HG03139 (cell line): ENCODE data around the gene PLEKHG4B.

Experiments
- ATAC-seq: cut with Tn5 transposase; IDR thresholded peaks from one replicate; pipeline ENCODE4 v1.9.1; 2021; ENCODE audit not compliant: unreplicated experiment

The PLEKHG4B gene

DNA sequence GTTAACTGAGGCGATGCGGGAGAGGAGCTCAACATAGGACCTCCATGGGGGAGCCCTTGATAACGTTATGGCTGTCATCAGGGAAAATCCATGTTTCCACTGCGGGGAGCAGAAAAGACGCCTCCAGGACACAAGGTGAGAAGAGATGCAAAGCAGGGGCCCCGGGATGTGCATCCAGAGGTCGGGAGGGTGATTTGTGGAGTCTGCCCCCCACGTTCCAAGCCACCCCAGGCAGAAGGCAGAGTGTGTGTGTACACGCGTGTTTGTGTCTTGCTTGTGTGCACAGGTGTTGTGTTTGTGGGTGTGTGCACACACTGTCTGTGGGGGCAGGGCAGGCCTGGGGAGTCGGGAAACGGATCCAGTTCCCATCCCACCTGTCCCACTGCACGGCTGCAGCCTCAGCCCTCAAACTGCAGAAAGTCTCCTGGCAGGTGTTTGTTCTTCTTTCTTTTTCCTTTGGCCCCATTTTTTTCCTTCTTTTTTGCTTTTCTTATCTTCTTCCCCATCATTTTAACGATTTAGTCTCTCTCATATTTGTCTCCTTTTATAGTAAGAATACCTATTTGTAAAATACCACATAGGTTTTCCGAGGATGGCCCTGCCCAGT lies 17.4 kb upstream of the PLEKHG4B start:
- ATAC-seq, result no peak

DNA sequence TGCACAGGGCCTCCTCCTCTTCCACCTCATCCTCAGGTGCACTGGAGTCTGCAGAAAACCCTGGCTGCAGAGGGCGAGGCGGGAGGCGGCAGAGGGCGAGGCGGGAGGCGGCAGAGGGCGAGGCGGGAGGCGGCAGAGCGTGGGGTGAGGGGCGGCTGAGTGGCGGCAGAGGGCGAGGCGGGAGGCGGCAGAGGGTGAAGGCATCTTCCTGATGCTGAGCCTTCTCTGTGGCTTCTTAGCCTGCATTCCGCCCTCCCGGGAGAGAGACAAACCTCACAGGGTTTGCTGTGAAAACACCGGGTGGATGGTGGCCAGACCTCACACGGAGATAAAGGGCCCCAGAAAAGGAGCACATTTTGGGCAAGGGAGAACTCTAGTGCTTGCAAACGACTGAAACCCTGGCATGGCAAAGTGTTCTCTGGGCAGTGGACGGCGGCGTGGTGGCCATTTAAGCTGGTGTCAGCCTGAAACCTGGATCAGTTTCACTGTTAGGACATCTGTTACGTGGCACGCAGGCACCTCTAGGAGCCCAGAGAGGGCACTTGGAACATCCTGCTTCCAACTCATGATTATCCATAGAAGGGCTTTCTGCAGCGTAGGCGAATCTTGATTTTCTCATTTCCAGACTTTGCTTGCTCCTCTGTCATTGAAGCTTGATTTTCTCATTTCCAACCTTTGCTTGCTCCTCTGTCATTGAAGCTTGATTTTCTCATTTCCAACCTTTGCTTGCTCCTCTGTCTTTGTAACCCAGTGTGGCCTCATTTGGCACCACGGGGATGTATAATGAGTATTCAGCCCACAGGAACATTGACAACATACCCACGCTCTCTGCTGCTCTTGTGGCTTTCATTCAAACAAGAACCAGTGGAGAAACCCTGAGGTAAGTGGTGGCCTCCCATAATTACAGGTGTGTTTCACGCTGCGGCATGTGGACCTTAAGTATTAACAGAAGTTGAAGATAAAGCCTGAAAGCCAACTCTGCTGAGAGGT lies 16.3 kb upstream of the PLEKHG4B start:
- ATAC-seq, result no peak

DNA sequence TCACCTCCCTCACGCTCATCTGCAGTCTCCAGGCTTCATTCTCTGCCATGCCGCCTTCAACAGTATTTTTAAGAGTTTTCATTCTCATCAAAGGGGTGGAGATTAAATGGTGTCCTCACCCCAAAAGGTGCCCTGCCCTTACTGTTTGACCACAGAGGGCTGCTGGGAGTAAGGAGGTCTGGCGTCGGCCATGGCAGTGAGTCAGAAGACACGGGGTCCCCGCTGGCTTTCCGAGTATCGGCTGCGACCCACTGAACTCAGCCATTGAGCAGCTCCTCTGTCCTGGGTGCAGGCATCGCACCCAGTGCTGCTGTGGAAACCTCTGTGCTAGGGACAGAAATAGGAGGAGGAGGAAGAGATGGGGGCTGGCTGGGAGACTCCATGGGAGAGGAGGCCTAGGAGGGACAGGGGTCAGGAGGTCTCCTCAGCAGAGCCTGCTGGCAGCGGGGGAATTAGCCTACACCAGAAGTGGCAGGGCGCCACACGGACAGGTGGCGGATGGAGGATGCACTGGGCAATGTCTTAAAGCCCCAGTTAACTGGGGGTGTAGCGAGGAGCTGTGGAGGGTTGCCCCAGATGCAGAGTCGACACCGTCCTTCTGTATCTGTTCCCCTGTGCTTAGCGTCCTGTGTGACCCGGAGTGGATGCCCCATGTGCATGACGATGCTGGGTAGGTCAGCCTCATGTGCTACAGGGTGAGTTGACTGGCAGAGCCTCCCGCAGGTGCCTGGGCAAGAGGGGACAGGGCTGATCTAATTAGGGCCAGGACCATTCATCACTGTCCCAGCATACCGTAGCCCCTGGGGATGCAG lies 15.4 kb upstream of the PLEKHG4B start:
- ATAC-seq, result no peak

DNA sequence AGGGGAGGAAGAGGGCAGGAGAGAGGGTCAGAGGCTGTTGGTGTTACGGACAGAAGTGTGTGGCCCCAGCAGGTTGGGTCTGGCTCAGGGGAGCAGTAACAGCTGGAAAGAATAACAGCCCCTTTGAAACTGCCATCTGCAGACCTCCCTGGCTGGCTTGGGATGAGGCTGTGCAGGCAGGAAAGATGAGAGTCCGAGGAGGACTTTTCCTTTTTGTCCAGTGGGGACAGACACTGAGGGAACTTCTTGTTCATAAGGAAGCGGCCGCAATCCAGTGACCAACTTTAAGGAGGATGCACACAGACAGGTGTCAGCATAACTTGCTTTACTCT lies 14.8 kb upstream of the PLEKHG4B start:
- ATAC-seq, result no peak

DNA sequence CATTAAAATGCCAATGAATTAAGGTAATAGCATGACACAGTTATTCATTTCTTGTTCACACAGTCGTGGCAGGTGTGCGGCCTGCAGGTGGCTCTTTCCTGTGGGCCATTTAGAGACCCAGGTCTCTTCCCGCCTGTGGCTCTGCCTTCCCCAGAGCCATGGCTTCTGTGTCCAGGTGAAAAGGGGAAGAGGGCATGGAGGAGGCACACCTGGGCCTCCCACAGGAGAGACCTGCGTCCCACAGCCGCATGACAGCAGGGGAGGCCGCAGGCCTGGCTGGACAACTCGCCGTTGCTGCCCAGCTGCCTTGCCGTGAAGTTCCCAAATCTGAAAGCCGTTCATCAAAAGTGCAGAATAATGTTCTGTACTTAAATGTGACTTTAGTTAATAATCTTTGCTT lies 14.4 kb upstream of the PLEKHG4B start:
- ATAC-seq, result no peak

DNA sequence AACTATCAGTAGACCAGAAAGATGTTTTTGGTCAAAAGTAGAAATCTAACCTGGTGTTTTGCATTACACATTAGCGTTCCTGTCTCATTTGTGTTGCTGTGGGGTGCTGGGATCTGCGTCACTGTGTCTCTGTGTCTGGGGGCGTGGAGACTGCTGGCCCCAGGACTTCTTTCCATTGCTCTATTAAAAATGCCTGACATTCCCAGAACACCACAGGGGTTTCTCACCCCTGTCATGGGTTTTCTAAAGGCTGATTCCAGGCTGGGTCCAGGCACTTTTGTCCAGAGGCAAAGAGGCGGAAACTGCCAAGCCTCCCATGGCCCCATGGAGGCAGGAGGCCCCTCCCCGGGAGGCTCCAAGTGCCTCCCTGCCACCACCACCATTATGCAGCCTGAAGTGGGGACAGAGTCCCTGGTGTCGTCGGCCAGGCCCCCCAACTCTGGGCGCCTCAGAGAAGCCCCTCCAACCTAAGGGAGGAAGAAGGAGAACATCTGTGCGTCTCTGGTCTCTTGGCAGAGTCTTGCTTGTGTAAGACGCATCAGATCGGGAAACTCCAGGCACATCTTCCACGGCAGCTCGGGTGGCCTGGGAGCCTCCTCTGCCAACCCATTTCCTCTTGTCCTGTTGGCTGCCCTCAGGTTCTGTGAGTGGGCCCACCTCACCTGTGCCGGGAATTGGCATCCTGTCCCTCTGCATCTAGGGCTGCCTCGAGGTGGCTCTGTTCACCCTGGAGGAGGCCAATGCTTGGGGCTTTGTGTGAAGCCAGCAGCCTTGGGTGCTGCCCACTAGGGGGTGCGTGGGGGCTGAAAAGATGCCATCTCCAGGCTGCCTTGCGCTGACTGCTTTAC lies 13.8 kb upstream of the PLEKHG4B start:
- ATAC-seq, result no peak

DNA sequence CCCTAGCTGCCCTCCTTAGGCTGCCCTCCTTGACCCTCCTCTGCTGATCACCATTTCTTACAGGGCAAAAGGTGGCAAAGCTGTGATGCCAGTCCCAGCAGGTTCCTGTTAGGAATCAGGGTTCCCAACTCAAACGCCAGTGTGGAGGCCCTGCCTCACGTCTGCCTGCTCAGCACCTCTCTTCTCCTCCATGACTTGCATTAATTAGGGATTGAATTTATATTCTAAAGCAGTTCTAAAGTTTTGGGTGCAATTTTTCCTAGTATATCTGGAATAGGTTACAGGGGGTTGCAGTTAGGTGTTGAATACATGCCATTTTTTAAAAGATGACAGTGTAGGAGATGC lies 13.2 kb upstream of the PLEKHG4B start:
- ATAC-seq, result no peak

DNA sequence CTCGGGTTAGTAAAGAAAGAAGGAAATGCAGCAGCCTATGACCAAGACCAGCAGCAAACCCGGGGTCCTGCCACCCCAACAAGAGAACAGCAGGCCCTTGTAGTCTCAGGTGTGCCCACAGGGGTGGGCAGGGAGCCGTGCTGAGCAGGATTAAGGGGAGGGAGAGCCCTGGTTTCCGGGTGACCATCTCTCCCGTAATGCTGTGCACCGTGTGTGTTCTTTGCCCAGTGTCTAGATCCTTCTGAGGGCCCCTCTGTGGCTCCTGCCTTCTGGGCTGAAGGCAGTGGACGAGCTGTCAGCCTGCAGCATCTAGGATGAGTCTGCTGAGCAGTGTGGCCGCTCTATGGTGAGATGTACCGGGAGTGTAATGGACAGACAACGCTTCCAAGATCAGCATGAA lies 12.7 kb upstream of the PLEKHG4B start:
- ATAC-seq, result no peak

DNA sequence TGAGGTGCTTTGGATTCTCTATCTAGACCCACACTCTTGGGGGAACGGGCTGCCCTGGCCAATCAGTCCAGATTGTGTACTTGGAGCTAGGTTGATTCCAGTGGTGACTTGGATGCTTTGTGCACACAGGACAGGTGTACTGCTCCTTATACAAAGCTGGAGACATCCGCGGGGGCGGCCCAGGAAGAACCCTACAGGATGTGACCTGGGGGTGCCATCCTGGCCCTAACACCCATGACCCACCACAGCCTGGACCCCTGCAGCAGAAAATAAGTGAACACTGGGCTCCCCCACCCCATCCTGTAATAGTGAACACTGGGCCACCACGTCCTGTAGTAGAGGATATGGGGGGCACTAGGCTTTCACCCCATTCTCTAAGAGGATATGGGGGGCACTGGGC lies 12.1 kb upstream of the PLEKHG4B start:
- ATAC-seq, result no peak

DNA sequence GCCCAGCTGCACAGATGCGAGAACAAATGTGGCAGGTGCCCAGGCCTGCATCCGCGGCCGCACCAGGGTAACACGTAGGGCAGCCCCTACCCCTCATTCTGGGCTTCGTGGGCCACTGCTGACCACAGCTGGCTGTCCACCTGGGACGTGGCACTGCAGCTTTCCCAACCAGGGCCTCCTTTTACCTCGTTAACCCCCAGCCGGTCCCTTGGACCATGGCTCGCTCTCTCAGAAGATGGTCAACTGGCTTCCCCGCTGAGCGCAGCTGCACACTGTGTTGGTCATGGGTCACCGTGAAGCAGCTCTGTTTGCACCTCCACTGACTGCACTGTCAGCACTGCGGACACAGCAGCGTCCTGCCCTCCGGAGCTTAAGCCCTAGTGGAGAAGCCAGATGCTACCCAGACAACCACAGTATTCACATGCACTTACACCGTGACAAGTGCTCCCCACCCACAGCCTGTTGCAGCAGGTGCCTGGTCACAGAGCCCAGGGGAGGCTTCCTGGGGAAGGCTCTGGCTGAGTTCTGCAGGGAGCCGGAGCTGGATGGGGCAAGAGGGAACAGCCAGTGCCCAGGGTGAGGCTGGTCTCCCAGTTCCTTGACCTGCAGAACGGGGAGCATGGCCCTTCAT lies 10.5 kb upstream of the PLEKHG4B start:
- no peak for ATAC-seq

DNA sequence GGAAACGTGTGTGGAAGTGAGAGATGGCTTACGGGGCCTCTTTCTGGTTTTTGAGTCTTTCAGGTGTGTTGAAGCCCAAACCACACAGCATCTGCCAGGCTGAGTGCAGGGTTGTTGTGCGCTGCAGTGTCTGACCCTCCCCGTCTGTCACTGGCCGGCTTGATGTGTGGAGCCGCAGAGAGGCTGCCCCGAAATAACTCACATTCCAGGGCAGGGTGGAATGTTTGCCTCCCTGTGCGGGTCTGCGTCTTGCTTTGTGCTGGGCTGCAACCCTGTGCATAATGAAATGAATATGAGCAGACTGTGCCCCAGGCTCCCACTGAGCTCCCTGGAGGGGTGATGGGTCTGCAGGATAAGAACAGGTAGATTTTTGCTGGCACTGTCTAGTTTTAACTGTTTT lies 9.9 kb upstream of the PLEKHG4B start:
- ATAC-seq, result no peak

DNA sequence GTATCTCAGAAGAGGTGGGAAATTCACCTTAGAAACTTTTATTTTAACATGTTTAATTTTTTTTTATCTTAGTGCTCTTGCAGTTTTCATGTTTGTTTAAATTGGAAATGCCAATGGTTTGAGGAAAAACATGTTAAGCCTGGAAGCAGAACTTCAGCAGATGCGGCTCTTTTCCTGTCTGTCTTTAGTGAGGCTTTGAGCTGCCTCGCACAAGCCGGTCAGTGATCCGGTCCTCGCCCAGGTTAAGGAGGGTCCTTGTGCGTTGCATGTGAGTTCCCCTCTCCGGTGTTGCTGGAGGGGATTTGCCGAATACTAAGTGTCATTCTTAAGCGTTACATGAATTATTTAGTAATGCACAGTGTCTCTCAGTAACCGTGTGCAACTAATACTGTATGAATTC lies 9.4 kb upstream of the PLEKHG4B start:
- ATAC-seq, result no peak

DNA sequence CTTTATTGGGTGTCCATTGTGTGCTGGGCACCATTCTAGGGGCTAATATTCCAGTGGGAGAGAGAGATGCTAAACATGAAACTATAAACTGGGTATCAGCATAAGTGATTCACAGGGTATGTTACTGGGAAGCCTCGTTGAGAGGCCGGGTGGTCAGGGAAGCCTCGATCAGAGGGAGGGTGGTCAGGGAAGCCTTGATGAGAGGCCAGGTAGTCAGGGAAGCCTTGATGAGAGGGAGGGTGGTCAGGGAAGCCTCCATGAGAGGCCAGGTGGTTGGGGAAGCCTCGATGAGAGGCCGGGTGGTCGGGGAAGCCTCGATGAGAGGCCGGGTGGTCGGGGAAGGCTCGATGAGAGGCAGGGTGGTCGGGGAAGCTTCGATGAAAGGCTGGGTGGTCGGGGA lies 8.9 kb upstream of the PLEKHG4B start:
- no peak for ATAC-seq

DNA sequence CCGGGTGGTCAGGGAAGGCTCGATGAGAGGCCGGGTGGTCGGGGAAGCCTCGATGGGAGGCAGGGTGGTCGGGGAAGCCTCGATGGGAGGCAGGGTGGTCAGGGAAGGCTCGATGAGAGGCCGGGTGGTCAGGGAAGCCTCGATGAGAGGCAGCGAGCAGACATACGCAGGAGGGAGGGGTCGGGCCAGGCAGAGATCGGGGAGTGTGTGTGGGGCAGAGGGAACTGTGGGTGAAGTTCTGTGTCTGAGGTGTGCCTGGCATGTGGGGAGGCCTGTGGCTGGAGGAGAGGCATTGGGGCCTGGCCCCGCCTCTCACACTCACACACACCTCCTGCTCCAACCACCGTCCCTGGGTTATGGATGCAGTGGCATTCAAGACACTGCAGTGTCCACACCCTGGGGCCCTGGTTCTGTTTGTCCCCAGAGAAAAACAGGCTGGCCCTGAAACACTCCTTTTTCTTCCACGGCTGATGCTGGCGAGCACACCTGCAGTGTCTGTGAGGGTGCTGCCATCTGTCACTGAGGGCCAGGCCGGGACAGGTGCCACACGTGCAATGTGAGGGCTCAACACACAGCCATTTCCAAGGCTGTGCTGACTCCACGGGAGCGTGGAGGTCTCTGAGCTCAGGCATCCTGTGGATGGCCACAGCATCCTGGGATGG lies 6.5 kb upstream of the PLEKHG4B start:
- ATAC-seq, result no peak

DNA sequence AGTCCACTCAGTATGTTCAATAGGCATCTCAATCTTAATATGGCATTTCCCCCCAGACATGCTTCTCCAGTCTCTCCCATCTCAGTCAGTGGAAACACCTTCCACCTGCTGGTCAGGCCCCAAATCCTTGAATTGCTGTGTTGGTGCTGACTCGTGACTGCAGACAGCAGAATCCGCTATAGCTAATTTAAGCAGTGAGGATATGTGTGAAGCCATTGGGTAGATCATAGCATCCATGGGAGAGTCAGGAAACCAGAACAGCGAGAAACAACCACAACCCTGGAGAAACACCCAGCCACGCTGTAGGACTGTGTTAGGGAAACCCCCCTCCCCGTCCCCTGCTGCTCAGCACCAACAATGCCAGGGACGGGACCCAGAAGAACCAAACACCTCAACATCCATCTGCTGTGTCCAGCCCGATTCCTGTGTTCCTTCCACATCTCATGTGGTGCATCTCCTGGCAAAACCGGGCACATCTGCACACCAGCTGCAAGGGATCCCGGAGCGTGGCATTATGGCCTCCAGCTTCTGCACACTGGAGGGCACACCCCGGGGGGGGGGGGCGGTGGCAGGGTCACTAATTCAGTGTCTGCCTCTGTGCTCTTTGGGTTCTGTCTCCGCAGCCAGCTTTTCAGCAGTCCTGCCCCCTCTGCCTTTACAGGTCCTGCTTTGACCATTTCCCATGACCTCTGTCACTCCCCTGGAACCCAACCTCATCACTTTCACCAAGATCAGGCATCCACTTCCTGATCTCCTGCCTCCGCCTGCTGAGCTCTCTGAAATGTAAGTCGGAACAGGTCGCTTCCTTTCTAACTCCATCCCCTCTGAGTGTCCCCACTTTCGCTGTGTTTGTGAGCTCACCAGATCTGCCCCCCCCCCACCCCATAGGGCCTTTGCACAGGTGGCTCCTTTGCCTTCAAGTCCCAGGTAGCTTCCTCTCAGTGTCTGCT lies 2.4 kb upstream of the PLEKHG4B start:
- no peak for ATAC-seq

DNA sequence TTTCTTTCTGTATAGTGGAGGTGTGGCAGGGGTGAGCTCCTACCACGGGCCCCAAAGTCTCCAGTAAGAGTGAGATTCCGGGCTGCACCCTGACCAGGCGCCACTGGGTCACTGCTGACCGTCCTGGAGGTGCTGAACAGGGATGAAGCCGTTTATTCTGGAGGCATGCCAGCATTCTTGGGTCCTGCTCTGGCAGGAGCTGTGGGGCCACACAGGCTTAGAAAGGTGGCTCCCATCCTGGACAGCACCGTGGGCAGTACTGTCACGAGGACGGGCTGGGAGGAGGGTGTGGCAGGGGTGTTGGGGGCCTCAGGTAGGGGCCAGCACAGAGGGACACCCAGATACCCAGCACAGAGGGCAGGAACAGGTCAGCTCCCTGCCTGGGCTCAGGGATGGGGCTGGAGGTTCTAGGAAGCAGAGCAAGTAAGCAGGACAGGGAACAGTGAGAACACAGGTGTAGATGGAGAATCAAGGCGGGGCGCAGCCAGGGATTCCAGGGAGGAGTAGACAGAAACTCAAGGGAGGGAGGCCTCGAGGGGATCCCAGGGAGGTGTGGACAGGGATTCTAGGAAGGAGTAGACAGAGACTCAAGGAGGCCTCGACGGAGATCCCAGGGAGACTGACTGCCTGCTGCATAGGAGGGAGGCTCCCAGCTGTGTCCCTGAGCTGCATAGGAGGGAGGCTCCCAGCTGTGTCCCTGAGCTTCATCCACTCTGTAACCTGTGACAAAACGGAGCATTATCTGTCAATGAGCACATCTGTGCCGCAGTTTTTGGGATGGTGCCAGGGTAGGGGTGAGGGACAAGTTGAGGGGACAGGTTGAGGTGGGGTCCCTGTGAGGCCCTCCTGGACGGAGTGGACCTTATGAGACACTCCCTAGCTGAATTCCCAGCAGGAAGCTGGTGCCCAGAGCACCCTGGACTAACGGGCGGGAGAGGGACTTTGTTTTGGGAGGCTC lies 1.1 kb upstream of the PLEKHG4B start:
- no peak for ATAC-seq

DNA sequence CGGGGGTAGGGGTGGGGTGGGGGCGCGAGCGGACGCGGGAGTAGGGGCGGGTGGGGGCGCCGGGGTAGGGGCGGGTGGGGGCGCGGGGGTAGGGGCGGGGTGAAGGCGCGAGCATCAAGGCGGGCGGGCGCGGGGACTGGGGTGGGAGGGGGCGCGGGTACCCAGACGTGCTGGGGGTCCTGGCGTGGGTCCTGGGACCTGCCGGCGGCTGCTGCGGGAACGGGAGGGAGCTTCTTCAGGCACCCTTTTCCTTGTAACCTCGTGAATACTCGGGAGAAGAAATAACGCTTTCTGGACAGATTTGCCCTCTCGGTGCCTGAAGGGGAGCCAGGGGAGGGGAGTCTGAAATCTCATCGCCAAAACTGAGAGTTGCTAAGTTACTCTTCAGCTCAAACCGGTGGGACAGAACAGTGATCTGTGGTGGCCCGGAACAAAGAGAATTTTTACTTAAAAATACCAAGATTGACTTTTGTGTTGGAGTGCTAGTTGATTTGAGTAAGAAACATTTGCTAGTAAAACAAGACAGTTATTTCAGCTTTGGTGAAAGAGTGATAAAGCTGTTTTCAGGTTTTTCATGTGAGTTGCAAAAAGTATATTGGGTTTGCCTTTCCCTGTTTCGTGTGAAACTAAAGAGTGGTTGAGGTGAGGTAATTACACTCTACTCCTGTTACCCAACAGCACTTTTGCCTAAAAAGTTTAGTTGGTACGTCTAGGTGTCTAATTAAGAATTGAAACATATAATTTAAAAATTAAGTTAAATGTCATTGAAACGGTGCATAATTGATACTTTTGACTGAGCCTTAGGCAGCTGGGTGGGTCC lies 643 bp downstream of the PLEKHG4B start:
- ATAC-seq, result no peak
